GM12872 (cell line): ENCODE measurements around the gene EPHX1.

Experiments
- TF ChIP-seq, protein P1 (sequence below): IDR thresholded peaks from 3 replicates; pipeline ENCODE4 v1.5.1; 2011; ENCODE audit warnings: low read depth, mild to moderate bottlenecking, low read length, moderate library complexity; ENCODE audit not compliant: insufficient read depth

The EPHX1 gene

DNA sequence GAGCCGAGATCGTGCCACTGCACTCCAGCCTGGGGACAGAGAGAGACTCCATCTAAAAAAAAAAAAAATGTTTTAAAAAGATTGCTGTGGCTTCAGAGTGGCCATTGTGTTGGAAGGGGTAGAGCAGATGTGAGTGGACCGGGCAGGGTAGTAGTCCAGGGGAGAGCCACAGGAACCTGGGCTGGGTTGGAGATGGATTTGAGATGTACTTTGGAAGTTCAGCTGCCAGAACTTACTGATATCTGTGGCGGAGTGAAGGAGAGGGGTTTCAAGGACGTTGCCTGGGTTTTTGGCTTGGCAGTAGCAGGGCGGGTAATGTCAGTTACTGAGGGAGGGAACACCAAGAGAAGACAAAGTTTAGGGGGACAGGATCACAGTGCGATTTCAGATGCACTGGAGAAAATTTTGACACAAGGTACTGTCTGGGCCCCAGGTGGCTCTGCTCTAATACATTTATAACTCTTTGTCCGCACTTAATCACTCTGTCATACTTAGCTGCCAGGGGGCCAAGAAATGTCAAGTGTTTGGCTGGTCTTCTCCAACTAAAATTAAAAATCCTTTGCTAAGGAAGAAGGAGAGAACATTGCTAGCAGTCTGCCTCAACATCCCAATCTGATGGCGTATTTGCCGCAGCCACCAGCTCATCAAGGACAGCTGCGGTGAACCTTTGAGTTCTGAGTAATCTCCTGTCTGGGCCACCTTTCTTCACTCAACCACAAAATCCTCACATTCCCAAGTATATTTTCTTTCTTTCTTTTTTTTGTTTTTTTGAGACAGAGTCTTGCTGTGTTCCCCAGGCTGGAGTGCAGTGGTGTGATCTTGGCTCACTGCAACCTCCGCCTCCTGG is 9.6 kb downstream of the EPHX1 start:
- TF ChIP-seq, protein P1, sequence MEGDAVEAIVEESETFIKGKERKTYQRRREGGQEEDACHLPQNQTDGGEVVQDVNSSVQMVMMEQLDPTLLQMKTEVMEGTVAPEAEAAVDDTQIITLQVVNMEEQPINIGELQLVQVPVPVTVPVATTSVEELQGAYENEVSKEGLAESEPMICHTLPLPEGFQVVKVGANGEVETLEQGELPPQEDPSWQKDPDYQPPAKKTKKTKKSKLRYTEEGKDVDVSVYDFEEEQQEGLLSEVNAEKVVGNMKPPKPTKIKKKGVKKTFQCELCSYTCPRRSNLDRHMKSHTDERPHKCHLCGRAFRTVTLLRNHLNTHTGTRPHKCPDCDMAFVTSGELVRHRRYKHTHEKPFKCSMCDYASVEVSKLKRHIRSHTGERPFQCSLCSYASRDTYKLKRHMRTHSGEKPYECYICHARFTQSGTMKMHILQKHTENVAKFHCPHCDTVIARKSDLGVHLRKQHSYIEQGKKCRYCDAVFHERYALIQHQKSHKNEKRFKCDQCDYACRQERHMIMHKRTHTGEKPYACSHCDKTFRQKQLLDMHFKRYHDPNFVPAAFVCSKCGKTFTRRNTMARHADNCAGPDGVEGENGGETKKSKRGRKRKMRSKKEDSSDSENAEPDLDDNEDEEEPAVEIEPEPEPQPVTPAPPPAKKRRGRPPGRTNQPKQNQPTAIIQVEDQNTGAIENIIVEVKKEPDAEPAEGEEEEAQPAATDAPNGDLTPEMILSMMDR = no peak

DNA sequence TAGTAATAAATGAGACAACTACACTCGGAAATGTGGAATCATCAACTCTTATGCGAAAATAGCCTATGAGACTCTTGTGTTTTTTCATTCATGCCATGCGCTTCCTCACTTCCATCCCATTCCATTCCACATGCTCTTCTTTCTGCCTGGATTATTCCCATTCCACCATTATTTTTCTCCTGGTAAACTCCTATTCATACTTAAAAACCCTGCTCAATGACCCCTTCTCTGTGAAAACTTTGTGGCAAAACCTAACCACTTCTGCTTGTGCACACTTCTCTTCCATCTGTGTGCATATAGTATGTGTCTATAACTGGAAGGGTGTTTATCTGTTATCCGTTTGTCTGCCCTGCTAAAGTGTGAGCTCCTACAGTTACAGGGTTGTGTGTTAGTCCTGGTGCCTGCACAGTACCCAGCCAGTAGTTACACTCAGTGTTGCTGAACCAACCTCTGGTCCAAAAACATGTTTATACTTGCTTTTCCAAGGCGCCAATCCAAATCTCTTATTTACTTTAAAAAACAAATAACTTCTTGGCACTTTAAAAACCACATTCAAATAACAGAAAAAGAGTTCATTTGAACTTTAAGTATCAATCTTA is 10.7 kb downstream of the EPHX1 start:
- TF ChIP-seq, protein P1 = no peak

GRCh38 chr1:225822655-225823403 is 12.9 kb downstream of the EPHX1 start:
- TF ChIP-seq, protein P1 = no peak

DNA sequence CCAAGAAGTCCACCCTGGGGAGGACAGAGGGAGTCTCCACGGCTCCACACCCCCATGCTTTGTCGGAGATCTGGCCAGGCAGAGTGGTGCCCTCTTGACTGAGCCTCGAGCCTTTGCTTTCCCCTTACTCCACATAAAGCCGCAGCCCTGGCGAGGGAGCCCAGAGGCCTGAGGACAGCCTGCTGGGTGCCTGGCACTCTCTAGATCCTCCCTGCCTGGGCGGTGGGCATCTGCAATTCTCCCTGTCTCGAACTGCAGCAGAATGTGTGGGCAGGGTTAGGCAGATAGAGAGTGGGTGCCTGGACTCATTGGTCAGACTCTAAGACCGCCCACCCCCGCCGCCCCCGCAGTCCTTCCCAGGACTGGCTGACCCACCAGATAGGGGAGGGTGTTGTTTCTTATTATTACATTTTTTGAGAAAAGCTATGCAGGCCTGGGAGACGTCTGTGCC is 13.9 kb downstream of the EPHX1 start:
- TF ChIP-seq, protein P1 = no peak

DNA sequence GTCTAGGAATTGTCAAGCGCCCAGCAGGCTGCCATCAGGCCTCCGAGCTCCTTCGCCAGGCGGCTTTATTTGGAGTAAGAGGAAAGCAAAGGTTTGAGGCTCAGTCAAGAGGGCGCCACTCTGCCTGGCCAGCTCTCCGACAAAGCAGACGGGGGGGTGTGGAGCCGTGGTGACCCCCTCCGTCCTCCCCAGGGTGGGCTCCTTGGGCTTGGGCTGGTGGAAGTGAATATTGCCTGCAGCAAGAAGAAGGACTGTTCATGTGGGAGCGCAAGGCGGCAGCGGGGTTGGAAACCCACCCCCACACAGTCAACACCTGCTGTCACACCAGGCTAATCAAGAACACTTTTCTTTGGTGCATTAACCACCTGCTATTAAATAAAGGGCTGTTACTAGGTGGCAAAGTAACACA is 14.6 kb downstream of the EPHX1 start:
- TF ChIP-seq, protein P1 = no peak

DNA sequence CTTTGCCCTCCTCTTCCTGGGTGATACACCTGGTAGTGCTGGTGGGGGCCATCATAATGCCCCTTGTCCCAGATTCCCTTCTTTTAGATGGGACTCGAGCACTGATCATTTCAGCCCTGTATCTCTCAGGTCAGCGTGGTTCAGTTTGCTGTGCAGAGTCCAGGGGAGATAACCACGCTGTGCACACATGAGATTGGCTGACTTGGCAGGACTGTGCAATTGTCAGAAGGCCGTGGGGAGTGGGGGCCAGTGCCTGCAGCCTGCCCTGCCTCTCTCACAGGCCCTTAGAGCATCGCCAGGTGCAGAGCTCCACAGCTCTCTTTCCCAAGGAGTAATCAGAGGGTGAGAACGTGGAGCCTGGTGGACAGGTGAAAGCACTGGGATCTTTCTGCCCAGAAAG is 15.2 kb downstream of the EPHX1 start:
- TF ChIP-seq, protein P1 = no peak

DNA sequence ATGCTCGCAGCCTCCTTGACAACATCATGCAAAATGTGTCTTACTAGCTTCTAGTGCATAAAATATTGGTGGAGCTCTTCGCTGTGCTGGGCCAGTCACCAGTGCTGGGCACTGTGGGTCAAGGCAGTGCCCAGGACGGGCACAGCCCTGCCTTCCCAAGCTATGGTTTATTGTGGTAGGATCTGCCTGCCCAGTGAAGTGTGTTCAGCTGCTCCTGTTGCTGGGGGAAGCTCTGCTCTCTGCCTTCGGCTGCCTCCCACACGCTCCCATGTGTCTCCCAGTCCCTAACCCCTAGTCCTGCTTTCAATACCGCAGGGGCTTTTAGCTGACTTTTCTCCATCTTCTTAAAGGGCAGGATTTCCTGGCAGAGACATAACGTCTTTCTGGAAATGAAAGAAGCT is 15.7 kb downstream of the EPHX1 start:
- TF ChIP-seq, protein P1 = no peak
